Measurements from ENCODE around the gene KLK2.

KLK2 gene

GRCh38 chr19:50873056-50873455 lies at the start of gene KLK2:
TSS of gene KLK2 (plus strand) at chr19:50873439. CDS start at chr19:50873474, 35 bp downstream.
- no peak for DNase-seq

- no peak for DNase-seq
Measured at GRCh38 chr19:50826492-50827240, 46.6 kb upstream of the KLK2 start.

- no peak for DNase-seq
Measured at GRCh38 chr19:50827476-50827875, 45.8 kb upstream of the KLK2 start.

- no peak for DNase-seq
Measured at GRCh38 chr19:50829801-50830200, 43.4 kb upstream of the KLK2 start.

GRCh38 chr19:50830266-50831025 lies 42.8 kb upstream of the KLK2 start:
- no peak for DNase-seq

GRCh38 chr19:50831026-50831396 lies 42.2 kb upstream of the KLK2 start:
- no peak for DNase-seq

- no peak for DNase-seq
Measured at GRCh38 chr19:50832666-50833065, 40.6 kb upstream of the KLK2 start.

GRCh38 chr19:50833117-50833801 lies 40.0 kb upstream of the KLK2 start, which contains the start of gene KLK15:
TSS of gene KLK15 (minus strand) at chr19:50833574. CDS start at chr19:50831492, 2,082 bp downstream.
- no peak for DNase-seq

GRCh38 chr19:50833802-50834167 lies 39.5 kb upstream of the KLK2 start:
- DNase-seq, result no peak

- DNase-seq, result no peak
Measured at GRCh38 chr19:50835103-50835784, 38.0 kb upstream of the KLK2 start.

- DNase-seq, result peak; percentile 42
Measured at GRCh38 chr19:50835785-50836542, 37.3 kb upstream of the KLK2 start.

- no peak for DNase-seq
Measured at GRCh38 chr19:50836543-50837195, 36.6 kb upstream of the KLK2 start.

- no peak for DNase-seq
Measured at GRCh38 chr19:50837300-50837699, 35.9 kb upstream of the KLK2 start.

- DNase-seq, result peak; percentile 3
Measured at GRCh38 chr19:50838239-50838638, 35.0 kb upstream of the KLK2 start.

- no peak for DNase-seq
Measured at GRCh38 chr19:50839712-50840655, 33.3 kb upstream of the KLK2 start.

GRCh38 chr19:50842130-50842529 lies 31.1 kb upstream of the KLK2 start:
- DNase-seq, result no peak

- DNase-seq, result no peak
Measured at GRCh38 chr19:50843205-50843604, 30.0 kb upstream of the KLK2 start.

- DNase-seq, result no peak
Measured at GRCh38 chr19:50843701-50844221, 29.5 kb upstream of the KLK2 start.

- no peak for DNase-seq
Measured at GRCh38 chr19:50844296-50844935, 28.8 kb upstream of the KLK2 start.

GRCh38 chr19:50850738-50851137 lies 22.5 kb upstream of the KLK2 start:
- no peak for DNase-seq
